Sigmoid colon (tissue), 4 donors: Measurements from ENCODE around the gene ISOC2.

Experiments used
- CTCF ChIP-seq, 4 experiments: fragments of 450-650 bp in 3 of 4; fragments of 200-600 bp in 1 of 4; IDR thresholded peaks; one replicate each; pipeline ENCODE4 v1.5.1; 2016 to 2019; ENCODE audit warnings: antibody characterized with exemption in 4 of 4, mild to moderate bottlenecking in 3 of 4, moderate library complexity in 2 of 4
- EP300 ChIP-seq, 4 donors: sonication (generic); formaldehyde crosslinking; IDR thresholded peaks; one replicate each; pipeline ENCODE4 v1.6.1; 2017; ENCODE audit warnings: antibody characterized with exemption in 4 of 4
- POLR2A ChIP-seq, 2 donors: fragments of 450-650 bp; IDR thresholded peaks; one replicate each; pipeline ENCODE4 v1.6.1; 2016; ENCODE audit warnings: antibody characterized with exemption in 2 of 2, mild to moderate bottlenecking in 2 of 2, moderate library complexity in 2 of 2
- POLR2AphosphoS5 ChIP-seq, 4 donors: sonication (generic); formaldehyde crosslinking; IDR thresholded peaks; one replicate each; pipeline ENCODE4 v1.6.1; 2017; ENCODE audit warnings: antibody characterized with exemption in 4 of 4

GRCh38 chr19:55485439-55486011, 24.1 kb upstream of the ISOC2 start:
- TF ChIP-seq CTCF (IDR thresholded peaks at IDR 0.05) = no peak
- no peak for TF ChIP-seq POLR2A (IDR thresholded peaks at IDR 0.05)
- TF ChIP-seq EP300 (IDR thresholded peaks at IDR 0.05) = no peak
- TF ChIP-seq POLR2AphosphoS5 (IDR thresholded peaks at IDR 0.05) = no peak
